Smooth muscle cell (in vitro differentiated cells): ENCODE measurements around the gene SPHK2. TPM values are rescaled to one million over a fixed set of nuclear protein-coding genes. Genes with fewer than 3 reads are reported as not detected.
A peak's percentile ranks its signal among the peaks of the same experiment; 100 is the strongest.

Experiments used
- DNase-seq: peaks from one replicate; lab custom pipeline; 2025; ENCODE audit not compliant: unreplicated experiment; lab: John Stamatoyannopoulos, UW
- H2AFZ ChIP-seq: fragments of 200-600 bp; sonication (generic); 2 replicates; pipeline ENCODE4 v1.6.0; 2016; ENCODE audit warnings: antibody characterized with exemption, low read depth, mild to moderate bottlenecking
- H3F3A ChIP-seq: fragments of 200-600 bp; sonication (generic); 2 replicates; pipeline ENCODE4 v1.6.0; 2017; ENCODE audit warnings: antibody characterized with exemption, low read depth
- H3K27ac ChIP-seq: fragments of 200-600 bp; sonication (generic); 2 replicates; pipeline ENCODE4 v1.5.1; 2016; ENCODE audit warnings: low read depth, mild to moderate bottlenecking
- H3K27me3 ChIP-seq: fragments of 200-600 bp; sonication (generic); 2 replicates; pipeline ENCODE4 v1.6.1; 2016; ENCODE audit warnings: low read depth, mild to moderate bottlenecking
- H3K36me3 ChIP-seq: fragments of 200-600 bp; sonication (generic); 2 replicates; pipeline ENCODE4 v1.5.1; 2016; ENCODE audit warnings: low read depth
- H3K4me1 ChIP-seq: fragments of 200-600 bp; sonication (generic); 2 replicates; pipeline ENCODE4 v1.5.1; 2016; ENCODE audit warnings: low read depth
- H3K4me2 ChIP-seq: fragments of 200-600 bp; sonication (generic); 2 replicates; pipeline ENCODE4 v1.6.0; 2016; ENCODE audit warnings: mild to moderate bottlenecking
- H3K4me3 ChIP-seq: fragments of 200-600 bp; sonication (generic); 2 replicates; pipeline ENCODE4 v1.5.1; 2016; ENCODE audit warnings: mild to moderate bottlenecking
- H3K79me2 ChIP-seq: fragments of 200-600 bp; sonication (generic); 2 replicates; pipeline ENCODE4 v1.6.0; 2016; ENCODE audit warnings: low read depth, mild to moderate bottlenecking
- H3K9ac ChIP-seq: fragments of 200-600 bp; sonication (generic); 2 replicates; pipeline ENCODE4 v1.6.0; 2016; ENCODE audit warnings: low read depth
- H3K9me3 ChIP-seq: fragments of 200-600 bp; sonication (generic); replicated peaks from 2 replicates; pipeline ENCODE4 v1.5.1; 2016; ENCODE audit warnings: low read depth
- H4K20me1 ChIP-seq: fragments of 200-600 bp; sonication (generic); 2 replicates; pipeline ENCODE4 v1.6.0; 2016; ENCODE audit warnings: low read depth
- CTCF ChIP-seq: fragments of 200-600 bp; sonication (generic); IDR thresholded peaks from 2 replicates; pipeline ENCODE4 v1.5.1; 2017; ENCODE audit warnings: borderline replicate concordance, mild to moderate bottlenecking, antibody characterized with exemption; ENCODE audit not compliant: insufficient read depth, poor library complexity, severe bottlenecking
- WGBS: methylation state at CpG from one replicate; pipeline ENCODE4 v1.1.7; 2016; ENCODE audit warnings: low lambda C conversion rate; 5-methylcytosine and 5-hydroxymethylcytosine counted together
- polyA plus RNA-seq: library from polyadenylated mRNA; unstranded; fragments of >200 nt; fragmentation: Nextera tagmentation; extraction: Ambion mirVana; gene quantifications from 2 replicates; pipeline ENCODE4 v1.2.1, GENCODE V29; 2016
- total RNA-seq: library from RNA; depleted of rRNA; stranded (reverse); fragments of >200 nt; gene quantifications from 2 replicates; pipeline ENCODE4 v1.2.3, GENCODE V29; 2014

Gene SPHK2
- total and polyA plus RNA-seq, 2 experiments from 2014 or later = 8.2 to 9.3 TPM

DNA sequence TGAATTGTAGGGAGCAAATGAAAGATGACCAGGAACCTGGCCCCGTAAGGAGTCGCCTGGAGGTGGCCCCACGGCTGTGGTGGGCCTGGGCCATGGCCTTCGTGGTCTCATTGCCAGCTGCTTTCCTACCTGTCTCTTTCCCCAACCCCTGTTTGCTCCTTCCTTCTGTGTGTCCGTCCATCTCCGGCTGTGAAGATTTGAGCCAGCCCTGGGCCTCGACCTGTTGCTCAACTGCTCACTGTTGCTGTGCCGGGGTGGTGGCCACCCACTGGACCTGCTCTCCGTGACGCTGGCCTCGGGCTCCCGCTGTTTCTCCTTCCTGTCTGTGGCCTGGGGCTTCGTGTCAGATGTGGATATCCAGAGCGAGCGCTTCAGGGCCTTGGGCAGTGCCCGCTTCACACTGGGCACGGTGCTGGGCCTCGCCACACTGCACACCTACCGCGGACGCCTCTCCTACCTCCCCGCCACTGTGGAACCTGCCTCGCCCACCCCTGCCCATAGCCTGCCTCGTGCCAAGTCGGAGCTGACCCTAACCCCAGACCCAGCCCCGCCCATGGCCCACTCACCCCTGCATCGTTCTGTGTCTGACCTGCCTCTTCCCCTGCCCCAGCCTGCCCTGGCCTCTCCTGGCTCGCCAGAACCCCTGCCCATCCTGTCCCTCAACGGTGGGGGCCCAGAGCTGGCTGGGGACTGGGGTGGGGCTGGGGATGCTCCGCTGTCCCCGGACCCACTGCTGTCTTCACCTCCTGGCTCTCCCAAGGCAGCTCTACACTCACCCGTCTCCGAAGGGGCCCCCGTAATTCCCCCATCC, 9.4 kb downstream of the SPHK2 start:
- peaks cover 23% of the 10 kb centered on the region for H3K4me1 ChIP-seq
- H4K20me1 ChIP-seq = no peaks in the 10 kb centered on the region
- no peak overlapping the region for H3K4me2 ChIP-seq
- no peaks in the 10 kb centered on the region for H3K79me2 ChIP-seq
- no peaks in the 10 kb centered on the region for H3K9me3 ChIP-seq
- H3K27me3 ChIP-seq = no peaks in the 10 kb centered on the region
- H3K36me3 ChIP-seq = no peaks in the 10 kb centered on the region
- WGBS = 96% methylated on average over 29 of the region's 34 CpGs
- H3K9ac ChIP-seq = no peak overlapping the region
- no peaks in the 10 kb centered on the region for H3F3A ChIP-seq
- no peak overlapping the region for H3K4me3 ChIP-seq
- TF ChIP-seq CTCF = no peak
- H3K27ac ChIP-seq = no peak overlapping the region
- DNase-seq = no peak
- H2AFZ ChIP-seq = no peak overlapping the region

- Histone ChIP-seq H2AFZ (no peak overlapping the region), H3K9me3 (no peaks in the 10 kb centered on the region), H4K20me1 (no peaks in the 10 kb centered on the region), H3K4me1 (peaks cover 25% of the 10 kb centered on the region), H3K27ac (no peak overlapping the region), H3K36me3 (no peaks in the 10 kb centered on the region), H3K4me3 (no peak overlapping the region), H3K9ac (no peak overlapping the region), H3K79me2 (no peaks in the 10 kb centered on the region), H3K4me2 (no peak overlapping the region), H3F3A (no peaks in the 10 kb centered on the region), H3K27me3 (no peaks in the 10 kb centered on the region)
- DNase-seq = no peak
- WGBS = 89% methylated on average over 22 of the region's 22 CpGs
- no peak for TF ChIP-seq CTCF
These were observed 9.9 kb downstream of the SPHK2 start for GRCh38 chr19:48629297-48629598.

GRCh38 chr19:48629599-48630295, 10.4 kb downstream of the SPHK2 start:
- Histone ChIP-seq H2AFZ (no peak overlapping the region), H3K4me2 (peak overlapping the region; percentile 93)
- whole genome bisulfite sequencing = 26% methylated on average over 47 of the region's 48 CpGs

More at GRCh38 chr19:48629599-48630295, 10.4 kb downstream of the SPHK2 start:
- H3K4me1 ChIP-seq = peaks cover 22% of the 10 kb centered on the region
- H3K36me3 ChIP-seq = no peaks in the 10 kb centered on the region
- H3F3A ChIP-seq = peaks cover under 1% of the 10 kb centered on the region
- no peak for DNase-seq
- H4K20me1 ChIP-seq = no peaks in the 10 kb centered on the region
- no peaks in the 10 kb centered on the region for H3K79me2 ChIP-seq
- H3K27me3 ChIP-seq = no peaks in the 10 kb centered on the region
- no peaks in the 10 kb centered on the region for H3K9me3 ChIP-seq
- peak overlapping the region; percentile 45 for H3K4me3 ChIP-seq
- no peak overlapping the region for H3K9ac ChIP-seq
- no peak for TF ChIP-seq CTCF
- H3K27ac ChIP-seq = no peak overlapping the region
